Natural killer cell (primary cell): Measurements from ENCODE around the gene WAPL. TPM values are rescaled to one million over a fixed set of nuclear protein-coding genes. Genes with fewer than 3 reads are reported as not detected.

Experiments
- ATAC-seq, 3 donors: fragments of 150-1000 bp in 2 of 3; fragments of 200-7000 bp in 1 of 3; cut with Tn5 transposase; 1 replicate in 1 of 3; 2 replicates in 2 of 3; pipeline ENCODE4 v1.10.0; 2021; ENCODE audit warnings: mild to moderate bottlenecking in 2 of 3, moderate library complexity in 2 of 3
- DNase-seq, 2 donors: peaks; one replicate each; pipeline versions ENCODE4 v3.0.0 to v3.0.0-alpha.2; 2013 to 2021; ENCODE audit warnings: mixed read lengths in 1 of 2
- H3K27ac ChIP-seq: one replicate; pipeline ENCODE4 v1.5.1; 2013; ENCODE audit warnings: mild to moderate bottlenecking, low read length
- H3K27me3 ChIP-seq: one replicate; pipeline ENCODE4 v1.6.1; 2013; ENCODE audit warnings: low read length; ENCODE audit not compliant: control insufficient read depth, insufficient read depth
- H3K36me3 ChIP-seq: one replicate; pipeline ENCODE4 v1.6.1; 2013; ENCODE audit warnings: low read length; ENCODE audit not compliant: control insufficient read depth, insufficient read depth
- H3K4me1 ChIP-seq: one replicate; pipeline ENCODE4 v1.6.1; 2013; ENCODE audit warnings: low read length; ENCODE audit not compliant: control insufficient read depth, insufficient read depth
- H3K4me3 ChIP-seq: one replicate; pipeline ENCODE4 v1.5.1; 2013; ENCODE audit warnings: low read length
- H3K9me3 ChIP-seq: one replicate; pipeline ENCODE4 v1.6.1; 2013; ENCODE audit warnings: low read length; ENCODE audit not compliant: control insufficient read depth, insufficient read depth
- H3K27ac Mint-ChIP-seq, 2 donors: one replicate each; pipeline ENCODE4 v1.8.0; 2022; ENCODE audit warnings: mild to moderate bottlenecking in 2 of 2, mixed read lengths in 2 of 2, moderate library complexity in 1 of 2
- H3K27me3 Mint-ChIP-seq, 2 donors: one replicate each; pipeline ENCODE4 v1.8.0; 2022; ENCODE audit warnings: low read depth in 2 of 2, mixed read lengths in 2 of 2
- H3K36me3 Mint-ChIP-seq: one replicate; pipeline ENCODE4 v1.8.0; 2022; ENCODE audit warnings: mixed read lengths
- H3K4me1 Mint-ChIP-seq, 2 donors: one replicate each; pipeline ENCODE4 v1.8.0; 2022; ENCODE audit warnings: mixed read lengths in 2 of 2
- H3K4me3 Mint-ChIP-seq: one replicate; pipeline ENCODE4 v1.8.0; 2022; ENCODE audit warnings: mild to moderate bottlenecking, moderate library complexity, mixed read lengths
- H3K9me3 Mint-ChIP-seq, 2 donors: one replicate each; pipeline ENCODE4 v1.8.0; 2022; ENCODE audit warnings: mixed read lengths in 2 of 2
- WGBS: methylation state at CpG from one replicate; pipeline ENCODE4 v1.1.7; 2013; ENCODE audit warnings: missing lambda C conversion rate; ENCODE audit not compliant: insufficient coverage; 5-methylcytosine and 5-hydroxymethylcytosine counted together
- intact Hi-C: fragments of 100-400 bp; cut with micrococcal nuclease; formaldehyde crosslinking; loops from one replicate; pipeline ENCODE4 v1.14.2; 2022
- total RNA-seq, 4 donors: library from RNA; stranded (reverse); fragments of 120-200 nt in 1 of 4; gene quantifications; one replicate each; pipeline versions ENCODE4 v1.2.3 to v1.2.4, GENCODE V29; 2013 to 2022
- TF ChIP-seq, protein P1 (sequence below): fragments of 200-600 bp; IDR thresholded peaks from one replicate; pipeline ENCODE4 v1.8.0; 2022; ENCODE audit warnings: antibody characterized with exemption

Gene WAPL
- total RNA-seq, 3 donors from 2014 or later (not counting 1 experiment from before 2014, with no cell fraction given): 41.1 to 51.4 (median 51.1) TPM

DNA sequence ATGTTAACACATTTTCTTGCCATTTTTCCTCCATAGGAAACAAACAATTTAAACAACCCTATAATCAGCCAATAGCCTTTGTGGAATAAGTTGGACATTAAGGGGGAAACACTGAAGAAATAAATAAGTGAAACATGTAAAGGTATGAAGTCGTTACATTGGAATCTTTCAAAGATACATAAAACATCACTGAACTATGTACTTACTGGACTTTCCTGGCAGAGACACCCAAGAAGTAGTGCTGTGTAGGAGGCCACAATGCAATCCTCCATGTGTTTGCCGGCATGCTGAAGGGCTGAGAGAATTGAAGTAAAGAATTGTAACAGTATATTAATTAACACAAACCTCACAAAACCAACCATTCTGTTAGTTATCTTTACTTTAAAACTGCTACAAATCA is 78.5 kb downstream of the WAPL start:
- DNase-seq (no peak), ATAC-seq (no peak)
- H3K27me3 ChIP-seq: no peaks in the 10 kb centered on the region
- 100% methylated on average over 1 of the region's 2 CpGs for WGBS
- peaks cover 15% of the 10 kb centered on the region for H3K36me3 Mint-ChIP-seq
- no peaks in the 10 kb centered on the region for H3K27me3 Mint-ChIP-seq
- peaks cover 67% of the 10 kb centered on the region for H3K36me3 ChIP-seq
- H3K27ac ChIP-seq: no peak overlapping the region
- TF ChIP-seq, protein P1, sequence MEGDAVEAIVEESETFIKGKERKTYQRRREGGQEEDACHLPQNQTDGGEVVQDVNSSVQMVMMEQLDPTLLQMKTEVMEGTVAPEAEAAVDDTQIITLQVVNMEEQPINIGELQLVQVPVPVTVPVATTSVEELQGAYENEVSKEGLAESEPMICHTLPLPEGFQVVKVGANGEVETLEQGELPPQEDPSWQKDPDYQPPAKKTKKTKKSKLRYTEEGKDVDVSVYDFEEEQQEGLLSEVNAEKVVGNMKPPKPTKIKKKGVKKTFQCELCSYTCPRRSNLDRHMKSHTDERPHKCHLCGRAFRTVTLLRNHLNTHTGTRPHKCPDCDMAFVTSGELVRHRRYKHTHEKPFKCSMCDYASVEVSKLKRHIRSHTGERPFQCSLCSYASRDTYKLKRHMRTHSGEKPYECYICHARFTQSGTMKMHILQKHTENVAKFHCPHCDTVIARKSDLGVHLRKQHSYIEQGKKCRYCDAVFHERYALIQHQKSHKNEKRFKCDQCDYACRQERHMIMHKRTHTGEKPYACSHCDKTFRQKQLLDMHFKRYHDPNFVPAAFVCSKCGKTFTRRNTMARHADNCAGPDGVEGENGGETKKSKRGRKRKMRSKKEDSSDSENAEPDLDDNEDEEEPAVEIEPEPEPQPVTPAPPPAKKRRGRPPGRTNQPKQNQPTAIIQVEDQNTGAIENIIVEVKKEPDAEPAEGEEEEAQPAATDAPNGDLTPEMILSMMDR: no peak
- intact Hi-C loops: no loop called here
- no peak overlapping the region for H3K4me3 ChIP-seq
- H3K4me1 ChIP-seq: peaks cover 4% of the 10 kb centered on the region
- H3K4me3 Mint-ChIP-seq: no peak overlapping the region
- no peak overlapping the region for H3K27ac Mint-ChIP-seq
- no peaks in the 10 kb centered on the region for H3K9me3 Mint-ChIP-seq
- H3K4me1 Mint-ChIP-seq: peaks cover 29 to 41% of the 10 kb centered on the region in 2 donors
- no peaks in the 10 kb centered on the region for H3K9me3 ChIP-seq

DNA sequence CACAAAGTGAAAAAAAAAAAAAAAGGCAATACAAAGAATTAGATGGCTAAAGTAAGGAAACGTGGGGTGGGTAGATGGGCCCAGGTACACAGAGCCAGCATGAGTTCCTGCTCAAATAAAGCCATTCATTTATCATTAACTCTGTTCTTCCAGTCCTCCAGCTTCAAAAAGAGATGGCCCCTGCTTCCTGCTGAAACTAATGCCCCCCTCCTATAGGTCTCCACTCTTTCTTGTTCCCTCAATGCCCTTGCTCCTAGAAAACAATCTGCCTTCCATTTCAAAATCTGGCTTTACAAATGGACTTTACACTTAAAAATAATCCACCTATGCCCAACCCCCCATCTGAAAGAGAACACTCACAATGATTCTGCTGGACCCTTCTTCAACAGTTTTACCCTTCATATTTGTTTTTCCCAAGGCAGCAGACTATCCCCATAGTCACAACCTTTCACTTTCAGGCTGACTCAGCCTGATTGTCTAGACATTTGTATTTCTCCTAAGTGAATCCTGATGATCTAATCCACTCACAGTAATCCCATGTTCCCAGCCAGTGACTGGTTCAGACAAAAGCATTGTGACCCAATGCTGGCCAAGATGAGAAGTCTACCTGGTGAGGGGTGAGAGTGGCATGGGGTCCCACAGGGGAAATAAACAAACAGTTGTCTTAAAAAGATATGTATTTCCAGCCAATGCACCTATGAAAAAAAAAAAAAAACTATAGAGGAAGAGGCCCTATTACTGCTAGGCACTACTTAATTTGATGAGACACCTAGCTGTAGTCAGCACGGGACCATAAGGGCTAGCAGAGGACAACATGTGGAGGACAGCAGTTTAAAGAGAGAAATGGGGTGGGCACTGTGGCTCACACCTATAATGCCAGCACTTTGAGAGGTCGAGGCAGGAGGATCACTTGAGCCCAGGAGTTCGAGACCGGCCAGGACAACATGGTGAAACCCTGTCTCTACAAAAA is 80.4 kb downstream of the WAPL start:
- H3K4me3 Mint-ChIP-seq: no peak overlapping the region
- Histone ChIP-seq H3K27me3 (no peaks in the 10 kb centered on the region), H3K9me3 (no peaks in the 10 kb centered on the region), H3K27ac (no peak overlapping the region), H3K4me1 (peaks cover 4% of the 10 kb centered on the region), H3K4me3 (no peak overlapping the region), H3K36me3 (peaks cover 74% of the 10 kb centered on the region)
- ATAC-seq (no peak), DNase-seq (no peak)
- peaks cover 21 to 31% of the 10 kb centered on the region in 2 donors for H3K4me1 Mint-ChIP-seq
- WGBS: 98% methylated on average over 5 of the region's 5 CpGs
- H3K9me3 Mint-ChIP-seq: no peaks in the 10 kb centered on the region
- peaks cover 11% of the 10 kb centered on the region for H3K36me3 Mint-ChIP-seq
- peak overlapping the region; percentile 3 to 75 for H3K27ac Mint-ChIP-seq
- intact Hi-C loops: no loop called here
- no peaks in the 10 kb centered on the region for H3K27me3 Mint-ChIP-seq
- TF ChIP-seq, protein P1: no peak

DNA sequence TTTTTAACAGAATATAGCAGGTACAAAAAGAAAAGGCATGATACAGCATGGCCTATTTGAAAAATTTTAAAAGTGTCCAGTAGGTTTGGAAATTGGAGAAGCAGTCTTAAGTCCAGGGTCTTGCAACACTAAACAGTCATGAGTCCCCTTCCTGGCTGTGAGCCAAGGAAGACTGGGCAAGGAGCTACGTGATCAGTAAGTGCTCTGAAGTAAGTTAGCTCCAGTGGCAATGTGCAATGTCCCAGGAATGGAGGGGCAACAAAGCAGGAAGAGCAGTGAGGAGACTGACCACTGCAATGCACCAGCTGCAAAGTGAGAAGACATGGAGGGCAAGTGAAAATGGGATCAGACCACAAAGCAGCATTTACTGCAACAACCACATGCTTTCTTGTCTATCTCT is 82.0 kb downstream of the WAPL start:
- TF ChIP-seq, protein P1: no peak
- intact Hi-C loops: no loop called here

More for the DNA sequence above, 82.0 kb downstream of the WAPL start:
- H3K4me3 ChIP-seq: no peak overlapping the region
- Mint-ChIP-seq H3K36me3 (peaks cover 8% of the 10 kb centered on the region), H3K27me3 (no peaks in the 10 kb centered on the region), H3K4me1 (peaks cover 21 to 28% of the 10 kb centered on the region in 2 donors), H3K9me3 (no peaks in the 10 kb centered on the region), H3K27ac (peak overlapping the region; percentile 62 to 75), H3K4me3 (peak overlapping the region; percentile 22)
- WGBS: 21% methylated on average over 1 of the region's 1 CpG
- ATAC-seq: no peak
- H3K36me3 ChIP-seq: peaks cover 73% of the 10 kb centered on the region
- no peaks in the 10 kb centered on the region for H3K9me3 ChIP-seq
- DNase-seq: peak in 1 of 2 donors; percentile 23
- no peaks in the 10 kb centered on the region for H3K27me3 ChIP-seq
- H3K27ac ChIP-seq: no peak overlapping the region
- H3K4me1 ChIP-seq: peaks cover 4% of the 10 kb centered on the region
